Erythroblast (primary cell): Measurements from ENCODE around the gene SCAF4.

ENCODE experiments used
- GATA1 ChIP-seq: IDR thresholded peaks from 2 replicates; pipeline ENCODE4 v1.6.1; 2011; ENCODE audit warnings: low read depth, mild to moderate bottlenecking, control low read depth, low read length, moderate library complexity
- POLR2A ChIP-seq: IDR thresholded peaks from 2 replicates; pipeline ENCODE4 v1.6.1; 2011; ENCODE audit warnings: mild to moderate bottlenecking, low read length

DNA sequence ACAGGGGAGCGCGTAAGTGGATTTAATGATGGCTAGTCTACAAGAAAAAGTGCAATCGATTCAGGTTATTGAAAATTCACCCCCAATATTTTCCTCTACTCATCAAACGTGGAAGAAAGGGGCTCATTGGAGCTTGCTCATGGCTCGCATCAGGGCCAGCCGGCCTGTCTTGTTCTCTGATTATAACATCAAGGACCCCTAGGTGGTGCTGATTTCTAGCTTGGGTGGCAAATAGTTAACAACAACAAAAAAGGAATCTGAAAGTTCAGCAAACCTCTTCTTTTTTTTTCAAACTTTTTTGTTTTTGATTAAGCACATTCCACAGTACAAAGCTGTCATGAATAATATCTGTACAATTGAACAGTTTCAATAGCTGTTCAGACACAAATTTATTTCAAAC lies 108.3 kb downstream of the SCAF4 start:
- TF ChIP-seq POLR2A = no peak
- no peak for TF ChIP-seq GATA1
